H9 (cell line): Measurements from ENCODE around the gene ANKRD65. TPM values are rescaled to one million over a fixed set of nuclear protein-coding genes. Genes with fewer than 3 reads are reported as not detected.

Source experiments
- DNase-seq: peaks from one replicate; pipeline ENCODE4 v3.0.0-alpha.2; 2017
- H2AFZ ChIP-seq: one replicate; pipeline ENCODE4 v1.6.1; 2013; ENCODE audit warnings: mild to moderate bottlenecking, low read length, control low read depth, moderate library complexity
- H2AK5ac ChIP-seq: 2 replicates; pipeline ENCODE4 v1.6.1; 2013; ENCODE audit warnings: low read length, control low read depth, mixed read lengths; ENCODE audit not compliant: insufficient read length
- H2BK120ac ChIP-seq: one replicate; pipeline ENCODE4 v1.6.1; 2013; ENCODE audit warnings: low read depth, mild to moderate bottlenecking, low read length, control low read depth, inconsistent platforms; ENCODE audit not compliant: poor library complexity, severe bottlenecking
- H2BK12ac ChIP-seq: 2 replicates; pipeline ENCODE4 v1.6.1; 2013; ENCODE audit warnings: low read length, control low read depth, mixed read lengths, low read depth; ENCODE audit not compliant: insufficient read length
- H2BK15ac ChIP-seq: 2 replicates; pipeline ENCODE4 v1.6.1; 2013; ENCODE audit warnings: low read depth, low read length, control low read depth
- H2BK20ac ChIP-seq: one replicate; pipeline ENCODE4 v1.6.1; 2013; ENCODE audit warnings: low read depth, mild to moderate bottlenecking, low read length, control low read depth, inconsistent platforms; ENCODE audit not compliant: poor library complexity, severe bottlenecking
- H2BK5ac ChIP-seq: 2 replicates; pipeline ENCODE4 v1.6.1; 2013; ENCODE audit warnings: low read length, control low read depth, mixed read lengths; ENCODE audit not compliant: insufficient read length
- H3K14ac ChIP-seq: 2 replicates; pipeline ENCODE4 v1.6.1; 2013; ENCODE audit warnings: low read length, control low read depth; ENCODE audit not compliant: insufficient read depth
- H3K18ac ChIP-seq: 2 replicates; pipeline ENCODE4 v1.6.1; 2013; ENCODE audit warnings: low read depth, mild to moderate bottlenecking, mixed read lengths, low read length, control low read depth; ENCODE audit not compliant: insufficient read length
- H3K23ac ChIP-seq: 2 replicates; pipeline ENCODE4 v1.6.1; 2013; ENCODE audit warnings: low read length, control low read depth, mixed read lengths, low read depth; ENCODE audit not compliant: insufficient read length
- H3K23me2 ChIP-seq: 2 replicates; pipeline ENCODE4 v1.6.1; 2013; ENCODE audit warnings: low read depth, mild to moderate bottlenecking, mixed read lengths, low read length, control low read depth; ENCODE audit not compliant: insufficient read length, poor library complexity, severe bottlenecking
- H3K27ac ChIP-seq: 2 replicates; pipeline ENCODE4 v1.5.1; 2013; ENCODE audit warnings: low read length, control low read depth, mixed read lengths, low read depth; ENCODE audit not compliant: insufficient read length
- H3K27me3 ChIP-seq: 2 replicates; pipeline ENCODE4 v1.6.1; 2013; ENCODE audit warnings: low read length, control low read depth, inconsistent platforms; ENCODE audit not compliant: insufficient read depth
- H3K4ac ChIP-seq: 2 replicates; pipeline ENCODE4 v1.6.1; 2013; ENCODE audit warnings: low read depth, mild to moderate bottlenecking, control low read depth, inconsistent platforms, low read length, moderate library complexity
- H3K4me1 ChIP-seq: 2 replicates; pipeline ENCODE4 v1.6.1; 2013; ENCODE audit warnings: low read length, control low read depth, inconsistent platforms; ENCODE audit not compliant: insufficient read depth
- H3K4me2 ChIP-seq: 2 replicates; pipeline ENCODE4 v1.6.1; 2013; ENCODE audit warnings: low read length, control low read depth, mixed read lengths; ENCODE audit not compliant: insufficient read length, insufficient read depth
- H3K56ac ChIP-seq: 2 replicates; pipeline ENCODE4 v1.6.1; 2013; ENCODE audit warnings: low read depth, mild to moderate bottlenecking, mixed read lengths, low read length, control low read depth; ENCODE audit not compliant: insufficient read length
- H3K79me1 ChIP-seq: 2 replicates; pipeline ENCODE4 v1.6.1; 2013; ENCODE audit warnings: low read depth, mild to moderate bottlenecking, moderate library complexity, low read length, control low read depth, inconsistent platforms; ENCODE audit not compliant: insufficient read depth, poor library complexity, severe bottlenecking
- H3K79me2 ChIP-seq: 2 replicates; pipeline ENCODE4 v1.6.1; 2013; ENCODE audit warnings: low read length, control low read depth, inconsistent platforms; ENCODE audit not compliant: insufficient read depth
- H3K9ac ChIP-seq: 2 replicates; pipeline ENCODE4 v1.6.1; 2013; ENCODE audit warnings: low read length, control low read depth, mixed read lengths; ENCODE audit not compliant: insufficient read length; ENCODE audit errors: extremely low read depth
- H3K9me3 ChIP-seq: one replicate; pipeline ENCODE4 v1.6.1; 2013; ENCODE audit warnings: low read depth, low read length, inconsistent platforms; ENCODE audit not compliant: control insufficient read depth
- H3T11ph ChIP-seq: one replicate; pipeline ENCODE4 v1.6.1; 2013; ENCODE audit warnings: mild to moderate bottlenecking, low read length, control low read depth, inconsistent platforms
- H4K20me1 ChIP-seq: one replicate; pipeline ENCODE4 v1.6.1; 2013; ENCODE audit not compliant: control insufficient read depth, insufficient read length, insufficient read depth
- H4K5ac ChIP-seq: 2 replicates; pipeline ENCODE4 v1.6.1; 2013; ENCODE audit warnings: low read depth, mild to moderate bottlenecking, mixed read lengths, low read length, control low read depth; ENCODE audit not compliant: insufficient read length
- H4K8ac ChIP-seq: replicated peaks from 2 replicates; pipeline ENCODE4 v1.6.1; 2013; ENCODE audit warnings: low read length, control low read depth, mixed read lengths, low read depth; ENCODE audit not compliant: insufficient read length
- H4K91ac ChIP-seq: 2 replicates; pipeline ENCODE4 v1.6.1; 2013; ENCODE audit warnings: low read depth, mild to moderate bottlenecking, moderate library complexity, mixed read lengths, low read length, control low read depth; ENCODE audit not compliant: insufficient read length
- H3K27ac Mint-ChIP-seq, 3 experiments: 2 replicates in 2 of 3; 3 replicates in 1 of 3; pipeline ENCODE4 v1.8.0; 2020 to 2021; ENCODE audit warnings: mixed read lengths in 3 of 3, mild to moderate bottlenecking in 1 of 3, moderate library complexity in 1 of 3
- H3K27me3 Mint-ChIP-seq: 2 replicates; pipeline ENCODE4 v1.8.0; 2021; ENCODE audit warnings: low read depth, mild to moderate bottlenecking, moderate library complexity, mixed read lengths
- H3K36me3 Mint-ChIP-seq, 3 experiments: 2 replicates in 2 of 3; 3 replicates in 1 of 3; pipeline ENCODE4 v1.8.0; 2020 to 2021; ENCODE audit warnings: low read depth in 3 of 3, mixed read lengths in 3 of 3; ENCODE audit not compliant: insufficient read depth in 1 of 3
- H3K4me1 Mint-ChIP-seq, 2 experiments: 2 replicates each; pipeline ENCODE4 v1.8.0; 2020; ENCODE audit warnings: mixed read lengths in 2 of 2
- H3K4me3 Mint-ChIP-seq, 2 experiments: 2 replicates in 1 of 2; 3 replicates in 1 of 2; pipeline ENCODE4 v1.8.0; 2020 to 2021; ENCODE audit warnings: mild to moderate bottlenecking in 2 of 2, mixed read lengths in 2 of 2, moderate library complexity in 1 of 2
- H3K9me3 Mint-ChIP-seq, 2 experiments: 2 replicates in 1 of 2; 3 replicates in 1 of 2; pipeline ENCODE4 v1.8.0; 2020; ENCODE audit warnings: mild to moderate bottlenecking in 2 of 2, mixed read lengths in 2 of 2, moderate library complexity in 1 of 2
- CTCF ChIP-seq: fragments of 200-600 bp; sonication (generic); conservative IDR thresholded peaks from 3 replicates; pipeline ENCODE4 v1.8.0; 2021; ENCODE audit warnings: antibody characterized with exemption, mild to moderate bottlenecking
- WGBS: extraction: QIAGEN DNeasy Blood & Tissue Kit; methylation state at CpG from one replicate; pipeline ENCODE4 v1.1.7; 2013; ENCODE audit warnings: missing lambda C conversion rate, low lambda C conversion rate, mixed read lengths; ENCODE audit not compliant: insufficient read length; ENCODE audit errors: extremely low coverage; 5-methylcytosine and 5-hydroxymethylcytosine counted together
- total RNA-seq: library from RNA; stranded (reverse); gene quantifications from 2 replicates; pipeline ENCODE4 v1.2.1, GENCODE V29; 2021

Gene ANKRD65
- total RNA-seq, 1 experiment from 2014 or later, result 3.1 TPM

- H3K27ac ChIP-seq, result no peak overlapping the region
- Mint-ChIP-seq H3K27me3 (no peaks in the 10 kb centered on the region), H3K27ac (peak overlapping the region in 2 of 3 experiments; percentile 29 to 82; a peak in 1 of 7 replicates), H3K36me3 (peaks cover 3 to 5% (median 4%) of the 10 kb centered on the region in 3 experiments; a peak in 6 of 7 replicates), H3K9me3 (peaks cover 3 to 4% of the 10 kb centered on the region in 2 experiments; a peak in 4 of 5 replicates), H3K4me3 (peak overlapping the region; percentile 17 to 66; a peak in 3 of 5 replicates), H3K4me1 (peaks cover 31 to 52% of the 10 kb centered on the region in 2 experiments)
- no peak overlapping the region for H2BK5ac ChIP-seq
- H3K27me3 ChIP-seq, result no peaks in the 10 kb centered on the region
- H3K79me1 ChIP-seq, result no peaks in the 10 kb centered on the region
- no peak overlapping the region for H2BK20ac ChIP-seq
- no peak overlapping the region for H4K5ac ChIP-seq
- no peaks in the 10 kb centered on the region for H3K9me3 ChIP-seq
- H4K91ac ChIP-seq, result no peak overlapping the region
- TF ChIP-seq CTCF, result no peak
- H3K9ac ChIP-seq, result no peak overlapping the region
- no peak overlapping the region for H3K4me2 ChIP-seq
- no peak overlapping the region for H2AK5ac ChIP-seq
- H3K4ac ChIP-seq, result no peak overlapping the region
- H3T11ph ChIP-seq, result no peak overlapping the region
- H2BK15ac ChIP-seq, result no peak overlapping the region
- H2BK120ac ChIP-seq, result no peak overlapping the region
- H3K56ac ChIP-seq, result no peak overlapping the region
- H3K18ac ChIP-seq, result no peak overlapping the region
- no peak overlapping the region for H4K8ac ChIP-seq
- H2BK12ac ChIP-seq, result no peak overlapping the region
- H3K23ac ChIP-seq, result no peak overlapping the region
- H3K4me1 ChIP-seq, result peaks cover 5% of the 10 kb centered on the region; the same call in 1 of the 2 replicates
- peaks cover 3% of the 10 kb centered on the region for H3K23me2 ChIP-seq
- no peak overlapping the region for H2AFZ ChIP-seq
- peak; percentile 75 for DNase-seq
- H3K79me2 ChIP-seq, result no peaks in the 10 kb centered on the region
- no peaks in the 10 kb centered on the region for H4K20me1 ChIP-seq
- WGBS, result no CpG with 5 or more reads among the region's 33 CpGs
- H3K14ac ChIP-seq, result no peak overlapping the region
Measured at GRCh38 chr1:1425753-1426495, 4.8 kb upstream of the ANKRD65 start.
